Keratinocyte (primary cell): ENCODE data around the gene RTN1. TPM values are rescaled to one million over a fixed set of nuclear protein-coding genes. Genes with fewer than 3 reads are reported as not detected.

Experiments
- DNase-seq: peaks from one replicate; pipeline ENCODE4 v3.0.0-alpha.2; 2011; ENCODE audit warnings: low read depth, missing footprints, low spot score
- FAIRE-seq: peaks from 2 replicates; lab custom pipeline; 2011; peaks lifted over from hg19 to GRCh38; lab: Jason Lieb, UNC
- H2AFZ ChIP-seq: 2 replicates; pipeline ENCODE4 v1.6.0; 2012; ENCODE audit warnings: low read length, control low read depth, inconsistent platforms; ENCODE audit not compliant: control insufficient read depth
- H3K27ac ChIP-seq: 2 replicates; pipeline ENCODE4 v1.5.1; 2011; ENCODE audit warnings: low read length; ENCODE audit not compliant: control insufficient read depth, insufficient read depth
- H3K27me3 ChIP-seq: 3 replicates; pipeline ENCODE4 v1.6.0; 2011; ENCODE audit warnings: low read length; ENCODE audit not compliant: control insufficient read depth, insufficient read depth; ENCODE audit errors: extremely low read depth
- H3K36me3 ChIP-seq, 2 experiments: 2 replicates in 1 of 2; 3 replicates in 1 of 2; pipeline ENCODE4 v1.5.1; 2011; ENCODE audit warnings: low read length in 2 of 2, mild to moderate bottlenecking in 1 of 2; ENCODE audit not compliant: control insufficient read depth in 2 of 2, insufficient read depth in 2 of 2; ENCODE audit errors: extremely low read depth in 1 of 2
- H3K4me1 ChIP-seq: 3 replicates; pipeline ENCODE4 v1.5.1; 2011; ENCODE audit warnings: low read length; ENCODE audit not compliant: control insufficient read depth, insufficient read depth; ENCODE audit errors: extremely low read depth
- H3K4me2 ChIP-seq: 3 replicates; pipeline ENCODE4 v1.6.0; 2011; ENCODE audit warnings: low read depth, low read length; ENCODE audit not compliant: control insufficient read depth, insufficient read depth; ENCODE audit errors: extremely low read depth
- H3K4me3 ChIP-seq, 3 experiments: fragments of 200-600 bp in 1 of 3; sonication (generic) in 1 of 3; 2 replicates in 2 of 3; 3 replicates in 1 of 3; pipeline ENCODE4 v1.5.1; 2011 to 2016; ENCODE audit warnings: low read length in 3 of 3, mild to moderate bottlenecking in 3 of 3, control low read depth in 2 of 3, inconsistent platforms in 1 of 3, low read depth in 1 of 3, mixed read lengths in 1 of 3, mixed run types in 1 of 3, moderate library complexity in 1 of 3; ENCODE audit not compliant: control insufficient read depth in 2 of 3, insufficient read depth in 2 of 3; ENCODE audit errors: extremely low read depth in 1 of 3
- H3K79me2 ChIP-seq: 2 replicates; pipeline ENCODE4 v1.6.0; 2012; ENCODE audit warnings: low read length; ENCODE audit not compliant: control insufficient read depth, insufficient read depth
- H3K9ac ChIP-seq: 3 replicates; pipeline ENCODE4 v1.6.0; 2011; ENCODE audit warnings: low read length; ENCODE audit not compliant: control insufficient read depth, insufficient read depth; ENCODE audit errors: extremely low read depth
- H3K9me1 ChIP-seq: 3 replicates; pipeline ENCODE4 v1.6.0; 2011; ENCODE audit warnings: low read length; ENCODE audit not compliant: control insufficient read depth, insufficient read depth; ENCODE audit errors: extremely low read depth
- H3K9me3 ChIP-seq: 2 replicates; pipeline ENCODE4 v1.5.1; 2012; ENCODE audit warnings: low read depth, low read length; ENCODE audit not compliant: control insufficient read depth
- H4K20me1 ChIP-seq: 3 replicates; pipeline ENCODE4 v1.6.0; 2011; ENCODE audit warnings: low read length; ENCODE audit not compliant: control insufficient read depth, insufficient read depth; ENCODE audit errors: extremely low read depth
- EZH2 ChIP-seq: IDR thresholded peaks from one replicate; pipeline ENCODE4 v1.6.1; 2012; ENCODE audit warnings: inconsistent platforms, mild to moderate bottlenecking, low read length, moderate library complexity
- dilution Hi-C: fragments of 300-500 bp; cut with MboI; formaldehyde crosslinking; loops from one replicate; pipeline ENCODE4 v1.7.0; 2020; ENCODE audit warnings: low sequenced_read_pairs; ENCODE audit not compliant: extremely low pct_ligation_motif_present
- polyA plus RNA-seq, 5 experiments: library from polyadenylated mRNA; depleted of rRNA in 3 of 5; stranded (reverse) in 3 of 5; stranded (forward) in 1 of 5; unstranded in 1 of 5; fragments of >200 nt; gene quantifications; 1 replicate in 1 of 5; 2 replicates in 3 of 5; 3 replicates in 1 of 5; pipeline versions ENCODE4 v1.2.1 to v1.2.3, GENCODE V29; 2011 to 2012; ENCODE audit warnings: missing spikeins in 2 of 5, low read depth in 1 of 5, low replicate concordance in 1 of 5
- TF ChIP-seq, protein P1 (sequence below), 3 experiments: IDR thresholded peaks in 1 of 3; conservative IDR thresholded peaks in 1 of 3; optimal IDR thresholded peaks in 1 of 3; 2 replicates in 2 of 3; 3 replicates in 1 of 3; pipeline versions ENCODE3 to v1.5.1; 2011; ENCODE audit warnings: low read length in 3 of 3, mild to moderate bottlenecking in 3 of 3, moderate library complexity in 2 of 3, control low read depth in 1 of 3, inconsistent platforms in 1 of 3; ENCODE audit not compliant: insufficient read depth in 2 of 3; ENCODE audit errors: extremely low read depth in 1 of 3

RTN1 gene
- polyA plus RNA-seq, 1 donor (not counting 4 experiments of a cell fraction or from before 2014, with no cell fraction given): 0.05 TPM

DNA sequence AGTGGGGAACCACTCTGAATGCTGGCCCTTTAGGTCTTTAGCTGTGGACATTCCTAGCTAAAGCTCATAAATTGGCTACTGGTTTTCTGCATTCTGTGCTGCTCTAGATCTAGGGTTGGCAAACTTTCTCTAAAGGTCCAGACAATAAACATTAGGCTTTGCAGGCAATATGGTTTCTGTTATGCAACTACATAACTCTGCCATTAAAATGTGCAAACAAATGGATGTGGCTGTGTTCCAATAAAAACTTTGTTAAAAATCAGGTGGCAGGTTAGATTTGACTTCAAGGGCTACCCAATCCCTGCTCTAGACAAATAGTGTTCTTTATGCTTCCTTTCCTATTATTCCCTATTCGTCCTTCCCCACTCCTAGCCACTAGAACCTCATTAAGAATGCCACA is 42.6 kb upstream of the RTN1 start:
- Histone ChIP-seq H3K4me3 (no peak overlapping the region), H3K27ac (no peak overlapping the region), H4K20me1 (no peaks in the 10 kb centered on the region), H2AFZ (no peak overlapping the region), H3K27me3 (no peaks in the 10 kb centered on the region), H3K4me2 (no peak overlapping the region), H3K9me3 (no peaks in the 10 kb centered on the region), H3K79me2 (no peaks in the 10 kb centered on the region), H3K9ac (no peak overlapping the region), H3K9me1 (no peaks in the 10 kb centered on the region), H3K4me1 (no peaks in the 10 kb centered on the region), H3K36me3 (no peaks in the 10 kb centered on the region)
- FAIRE-seq (no peak), DNase-seq (no peak)
- dilution Hi-C loops: no loop called here
- TF ChIP-seq, protein P1, sequence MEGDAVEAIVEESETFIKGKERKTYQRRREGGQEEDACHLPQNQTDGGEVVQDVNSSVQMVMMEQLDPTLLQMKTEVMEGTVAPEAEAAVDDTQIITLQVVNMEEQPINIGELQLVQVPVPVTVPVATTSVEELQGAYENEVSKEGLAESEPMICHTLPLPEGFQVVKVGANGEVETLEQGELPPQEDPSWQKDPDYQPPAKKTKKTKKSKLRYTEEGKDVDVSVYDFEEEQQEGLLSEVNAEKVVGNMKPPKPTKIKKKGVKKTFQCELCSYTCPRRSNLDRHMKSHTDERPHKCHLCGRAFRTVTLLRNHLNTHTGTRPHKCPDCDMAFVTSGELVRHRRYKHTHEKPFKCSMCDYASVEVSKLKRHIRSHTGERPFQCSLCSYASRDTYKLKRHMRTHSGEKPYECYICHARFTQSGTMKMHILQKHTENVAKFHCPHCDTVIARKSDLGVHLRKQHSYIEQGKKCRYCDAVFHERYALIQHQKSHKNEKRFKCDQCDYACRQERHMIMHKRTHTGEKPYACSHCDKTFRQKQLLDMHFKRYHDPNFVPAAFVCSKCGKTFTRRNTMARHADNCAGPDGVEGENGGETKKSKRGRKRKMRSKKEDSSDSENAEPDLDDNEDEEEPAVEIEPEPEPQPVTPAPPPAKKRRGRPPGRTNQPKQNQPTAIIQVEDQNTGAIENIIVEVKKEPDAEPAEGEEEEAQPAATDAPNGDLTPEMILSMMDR (optimal IDR thresholded peaks at IDR 0.05 in 1 of 3, IDR thresholded peaks at IDR 0.05 in 1 of 3, conservative IDR thresholded peaks at IDR 0.05 in 1 of 3; ENCODE audit: extremely low read depth in 1 of 3, insufficient read depth in 2 of 3, low read length in 3 of 3): no peak
- no peak for TF ChIP-seq EZH2

DNA sequence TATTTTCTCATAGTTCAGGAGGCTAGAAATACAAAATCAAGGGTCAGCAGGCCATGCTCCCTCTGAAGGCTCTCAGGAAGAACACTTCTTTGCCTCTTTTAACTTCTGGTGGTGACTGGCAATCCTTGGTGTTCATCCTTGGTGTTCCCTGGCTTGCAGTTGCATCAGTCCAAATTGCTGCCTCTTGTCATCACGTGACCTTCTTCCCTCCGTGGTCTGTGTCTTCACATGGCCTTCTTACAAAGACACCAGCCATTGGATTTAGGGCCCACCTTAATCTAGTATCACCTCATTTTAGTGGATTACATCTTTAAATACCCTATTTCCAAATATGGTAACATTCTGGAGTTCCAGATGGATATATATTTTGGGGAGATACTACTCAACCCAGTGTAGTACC is 41.9 kb upstream of the RTN1 start:
- no peak for TF ChIP-seq EZH2
- TF ChIP-seq, protein P1 (optimal IDR thresholded peaks at IDR 0.05 in 1 of 3, IDR thresholded peaks at IDR 0.05 in 1 of 3, conservative IDR thresholded peaks at IDR 0.05 in 1 of 3; ENCODE audit: extremely low read depth in 1 of 3, insufficient read depth in 2 of 3, low read length in 3 of 3): no peak
- no peak overlapping the region for H3K4me3 ChIP-seq
- no peak overlapping the region for H3K9ac ChIP-seq
- no peak overlapping the region for H3K4me2 ChIP-seq
- no peak overlapping the region for H3K27ac ChIP-seq
- no peaks in the 10 kb centered on the region for H3K9me3 ChIP-seq
- H4K20me1 ChIP-seq: no peaks in the 10 kb centered on the region
- no peaks in the 10 kb centered on the region for H3K36me3 ChIP-seq
- FAIRE-seq (no peak), DNase-seq (no peak)
- dilution Hi-C loops: no loop called here
- H3K4me1 ChIP-seq: no peaks in the 10 kb centered on the region
- H3K9me1 ChIP-seq: no peaks in the 10 kb centered on the region
- H3K79me2 ChIP-seq: no peaks in the 10 kb centered on the region
- no peaks in the 10 kb centered on the region for H3K27me3 ChIP-seq
- no peak overlapping the region for H2AFZ ChIP-seq
